Measurements from ENCODE around the gene CFAP300. TPM values are rescaled to one million over a fixed set of nuclear protein-coding genes. Genes with fewer than 3 reads are reported as not detected.

Gene CFAP300

GRCh38 chr11:102114032-102114431 is 66.8 kb downstream of the CFAP300 start:
- no peak overlapping the region for H3K4me3 ChIP-seq (ENCODE audit: low read length)
- peaks cover 58% of the 10 kb centered on the region for H3K4me1 ChIP-seq (ENCODE audit: control insufficient read depth, insufficient read depth, low read length)
- no peaks in the 10 kb centered on the region for H3K27me3 ChIP-seq (ENCODE audit: control insufficient read depth, insufficient read depth, low read length)
- H3K36me3 ChIP-seq (ENCODE audit: insufficient read depth, low read length), result peaks cover 12% of the 10 kb centered on the region
- H3K9me3 ChIP-seq (replicated peaks; ENCODE audit: low read length), result no peaks in the 10 kb centered on the region
- no peak overlapping the region for H3K9ac ChIP-seq (ENCODE audit: low read depth, low read length)
- peak overlapping the region; percentile 78 for H3K4me2 ChIP-seq (ENCODE audit: low read length)

- Histone ChIP-seq H3K36me3 (ENCODE audit: insufficient read depth, low read length) (peaks cover 12% of the 10 kb centered on the region), H3K4me2 (ENCODE audit: low read length) (peak overlapping the region; percentile 47), H3K4me3 (ENCODE audit: low read length) (no peak overlapping the region), H3K27me3 (ENCODE audit: control insufficient read depth, insufficient read depth, low read length) (no peaks in the 10 kb centered on the region), H3K9me3 (replicated peaks; ENCODE audit: low read length) (no peaks in the 10 kb centered on the region), H3K9ac (ENCODE audit: low read depth, low read length) (peak overlapping the region; percentile 13), H3K4me1 (ENCODE audit: control insufficient read depth, insufficient read depth, low read length) (peaks cover 67% of the 10 kb centered on the region)
Measured at GRCh38 chr11:102115557-102115956, 68.3 kb downstream of the CFAP300 start.

- Histone ChIP-seq H3K4me3 (ENCODE audit: low read length) (no peak overlapping the region), H3K4me1 (ENCODE audit: control insufficient read depth, insufficient read depth, low read length) (peaks cover 77% of the 10 kb centered on the region), H3K27me3 (ENCODE audit: control insufficient read depth, insufficient read depth, low read length) (no peaks in the 10 kb centered on the region), H3K4me2 (ENCODE audit: low read length) (peak overlapping the region; percentile 74), H3K36me3 (ENCODE audit: insufficient read depth, low read length) (peaks cover 12% of the 10 kb centered on the region), H3K9ac (ENCODE audit: low read depth, low read length) (no peak overlapping the region), H3K9me3 (replicated peaks; ENCODE audit: low read length) (no peaks in the 10 kb centered on the region)
Measured at GRCh38 chr11:102116453-102117205, 69.4 kb downstream of the CFAP300 start.

- H3K9me3 ChIP-seq (replicated peaks; ENCODE audit: low read length), result no peaks in the 10 kb centered on the region
- peaks cover 12% of the 10 kb centered on the region for H3K36me3 ChIP-seq (ENCODE audit: insufficient read depth, low read length)
- H3K27me3 ChIP-seq (ENCODE audit: control insufficient read depth, insufficient read depth, low read length), result no peaks in the 10 kb centered on the region
- peak overlapping the region; percentile 74 for H3K4me2 ChIP-seq (ENCODE audit: low read length)
- H3K9ac ChIP-seq (ENCODE audit: low read depth, low read length), result peak overlapping the region; percentile 18
- H3K4me3 ChIP-seq (ENCODE audit: low read length), result peak overlapping the region; percentile 48
- H3K4me1 ChIP-seq (ENCODE audit: control insufficient read depth, insufficient read depth, low read length), result peaks cover 77% of the 10 kb centered on the region
Measured at GRCh38 chr11:102117472-102118113, 70.4 kb downstream of the CFAP300 start.

GRCh38 chr11:102118937-102119336 is 71.7 kb downstream of the CFAP300 start:
- Histone ChIP-seq H3K9me3 (replicated peaks; ENCODE audit: low read length) (no peaks in the 10 kb centered on the region), H3K4me2 (ENCODE audit: low read length) (no peak overlapping the region), H3K4me3 (ENCODE audit: low read length) (no peak overlapping the region), H3K36me3 (ENCODE audit: insufficient read depth, low read length) (peaks cover 18% of the 10 kb centered on the region), H3K9ac (ENCODE audit: low read depth, low read length) (no peak overlapping the region), H3K4me1 (ENCODE audit: control insufficient read depth, insufficient read depth, low read length) (peaks cover 72% of the 10 kb centered on the region), H3K27me3 (ENCODE audit: control insufficient read depth, insufficient read depth, low read length) (no peaks in the 10 kb centered on the region)

GRCh38 chr11:102119997-102120396 is 72.8 kb downstream of the CFAP300 start:
- H3K9ac ChIP-seq (ENCODE audit: low read depth, low read length), result peak overlapping the region; percentile 20
- peaks cover 17% of the 10 kb centered on the region for H3K36me3 ChIP-seq (ENCODE audit: insufficient read depth, low read length)
- H3K27me3 ChIP-seq (ENCODE audit: control insufficient read depth, insufficient read depth, low read length), result no peaks in the 10 kb centered on the region
- peak overlapping the region; percentile 11 for H3K4me3 ChIP-seq (ENCODE audit: low read length)
- H3K4me2 ChIP-seq (ENCODE audit: low read length), result peak overlapping the region; percentile 68
- peaks cover 65% of the 10 kb centered on the region for H3K4me1 ChIP-seq (ENCODE audit: control insufficient read depth, insufficient read depth, low read length)
- no peaks in the 10 kb centered on the region for H3K9me3 ChIP-seq (replicated peaks; ENCODE audit: low read length)

GRCh38 chr11:102120437-102120973 is 73.3 kb downstream of the CFAP300 start:
- H3K4me2 ChIP-seq (ENCODE audit: low read length), result peak overlapping the region; percentile 68
- H3K4me3 ChIP-seq (ENCODE audit: low read length), result peak overlapping the region; percentile 51
- H3K9me3 ChIP-seq (replicated peaks; ENCODE audit: low read length), result no peaks in the 10 kb centered on the region
- peaks cover 19% of the 10 kb centered on the region for H3K36me3 ChIP-seq (ENCODE audit: insufficient read depth, low read length)
- no peak overlapping the region for H3K9ac ChIP-seq (ENCODE audit: low read depth, low read length)
- no peaks in the 10 kb centered on the region for H3K27me3 ChIP-seq (ENCODE audit: control insufficient read depth, insufficient read depth, low read length)
- peaks cover 61% of the 10 kb centered on the region for H3K4me1 ChIP-seq (ENCODE audit: control insufficient read depth, insufficient read depth, low read length)

- H3K4me2 ChIP-seq (ENCODE audit: low read length), result peak overlapping the region; percentile 68
- no peaks in the 10 kb centered on the region for H3K27me3 ChIP-seq (ENCODE audit: control insufficient read depth, insufficient read depth, low read length)
- peaks cover 56% of the 10 kb centered on the region for H3K4me1 ChIP-seq (ENCODE audit: control insufficient read depth, insufficient read depth, low read length)
- H3K9ac ChIP-seq (ENCODE audit: low read depth, low read length), result no peak overlapping the region
- no peak overlapping the region for H3K4me3 ChIP-seq (ENCODE audit: low read length)
- H3K9me3 ChIP-seq (replicated peaks; ENCODE audit: low read length), result no peaks in the 10 kb centered on the region
- H3K36me3 ChIP-seq (ENCODE audit: insufficient read depth, low read length), result peaks cover 26% of the 10 kb centered on the region
Measured at GRCh38 chr11:102121329-102121728, 74.1 kb downstream of the CFAP300 start.

Small RNA genes within 50 kb of the gene (small RNA-seq; reads per million reads assigned to genes)
- gene RNA5SP535, result not detected
